ENCODE data around the gene KDM2B.

GRCh38 chr12:121515615-121516014 is 65.2 kb downstream of the KDM2B start:
- TF ChIP-seq CTCF (IDR thresholded peaks at IDR 0.05), result no peak
- no peak for TF ChIP-seq POLR2AphosphoS5 (IDR thresholded peaks at IDR 0.05)
- no peak for TF ChIP-seq EP300 (IDR thresholded peaks at IDR 0.05)
